Motor neuron (in vitro differentiated cells): ENCODE data around the gene DAAM2. TPM values are rescaled to one million over a fixed set of nuclear protein-coding genes. Genes with fewer than 3 reads are reported as not detected.

Source experiments
- ATAC-seq, 8 experiments: fragments of 200-7000 bp; cut with Tn5 transposase; replicated peaks in 6 of 8; 2 replicates each; pipeline ENCODE4 v1.8.0; 2021; ENCODE audit warnings: mild to moderate bottlenecking in 8 of 8, moderate library complexity in 8 of 8
- H3K27ac ChIP-seq, 2 donors: fragments of 250-450 bp; sonication (Bioruptor Pico); 2 replicates each; pipeline ENCODE4 v1.9.0; 2021; ENCODE audit warnings: antibody characterized with exemption in 2 of 2, mild to moderate bottlenecking in 2 of 2, moderate library complexity in 1 of 2
- H3K4me1 ChIP-seq, 2 donors: fragments of 250-450 bp; sonication (Bioruptor Pico); replicated peaks in 1 of 2; 2 replicates each; pipeline ENCODE4 v1.6.1; 2021; ENCODE audit warnings: antibody characterized with exemption in 2 of 2, mild to moderate bottlenecking in 2 of 2, moderate library complexity in 1 of 2
- H3K4me3 ChIP-seq, 5 donors: fragments of 250-450 bp; sonication (Bioruptor Pico); 2 replicates each; pipeline ENCODE4 v1.9.0; 2021; ENCODE audit warnings: antibody characterized with exemption in 5 of 5, mild to moderate bottlenecking in 5 of 5, moderate library complexity in 4 of 5
- WGBS, 10 experiments: fragments of 450-650 bp; shearing (Covaris generic); methylation state at CpG; one replicate each; pipeline ENCODE4 v1.0.0; 2022; 5-methylcytosine and 5-hydroxymethylcytosine counted together
- in situ Hi-C, 9 experiments: fragments of 400-800 bp; cut with MboI; loops; one replicate each; pipeline ENCODE4 v1.15.0; 2021; ENCODE audit warnings: low sequenced_read_pairs in 9 of 9, low pct_unique_long_range_greater_than_20kb in 2 of 9; ENCODE audit not compliant: unreplicated experiment in 9 of 9
- total RNA-seq, 8 experiments: library from RNA; unstranded; fragments of 300-600 nt; gene quantifications; 2 replicates each; pipeline versions ENCODE4 v1.2.3 to v1.2.4, GENCODE V29; 2022

Gene DAAM2
- total RNA-seq, 8 experiments from 2014 or later = 0.60 to 11.3 (median 2.4) TPM

GRCh38 chr6:39867592-39867991, 75.4 kb downstream of the DAAM2 start:
- 58 to 100% (median 100%) methylated on average over 1 to 3 of the region's 6 CpGs; no CpG with 5 or more reads in 5 of the 10 experiments for WGBS, 10 experiments
- H3K4me3 ChIP-seq = no peak overlapping the region
- no peak for ATAC-seq
- no peak overlapping the region for H3K27ac ChIP-seq
- no peaks in the 10 kb centered on the region for H3K4me1 ChIP-seq
- in situ Hi-C loops = no loop called here

DNA sequence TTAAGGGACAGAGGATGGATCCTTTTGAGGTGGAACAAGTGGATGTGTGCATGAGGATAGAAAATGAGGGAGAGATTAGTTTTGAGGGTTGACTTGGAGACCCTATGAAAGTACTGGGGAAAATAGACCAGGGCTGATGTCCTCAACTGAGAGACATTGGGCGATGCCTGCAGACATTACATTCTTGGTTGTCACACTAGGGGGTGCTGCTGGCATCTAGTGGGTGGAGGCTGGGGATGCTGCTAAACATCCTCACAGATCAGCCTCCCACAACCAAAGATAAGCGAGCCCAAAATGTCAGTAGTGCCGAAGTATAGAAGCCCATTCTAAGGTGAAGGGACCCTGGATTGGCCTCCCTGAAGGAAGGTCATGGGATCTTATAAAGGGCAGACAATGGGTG, 78.8 kb downstream of the DAAM2 start:
- Histone ChIP-seq H3K4me1 (no peaks in the 10 kb centered on the region), H3K4me3 (no peak overlapping the region), H3K27ac (no peak overlapping the region)
- in situ Hi-C loops = no loop called here
- no peak for ATAC-seq
- WGBS, 10 experiments = 80 to 100% (median 100%) methylated on average over 1 to 3 of the region's 3 CpGs; no CpG with 5 or more reads in 4 of the 10 experiments

- no peaks in the 10 kb centered on the region for H3K4me1 ChIP-seq
- H3K4me3 ChIP-seq = no peak overlapping the region
- ATAC-seq = no peak
- 86 to 100% (median 90%) methylated on average over 1 to 2 of the region's 3 CpGs; no CpG with 5 or more reads in 6 of the 10 experiments for WGBS, 10 experiments
- in situ Hi-C loops = no loop called here
- no peak overlapping the region for H3K27ac ChIP-seq
Measured at GRCh38 chr6:39873439-39873838, 81.3 kb downstream of the DAAM2 start.

DNA sequence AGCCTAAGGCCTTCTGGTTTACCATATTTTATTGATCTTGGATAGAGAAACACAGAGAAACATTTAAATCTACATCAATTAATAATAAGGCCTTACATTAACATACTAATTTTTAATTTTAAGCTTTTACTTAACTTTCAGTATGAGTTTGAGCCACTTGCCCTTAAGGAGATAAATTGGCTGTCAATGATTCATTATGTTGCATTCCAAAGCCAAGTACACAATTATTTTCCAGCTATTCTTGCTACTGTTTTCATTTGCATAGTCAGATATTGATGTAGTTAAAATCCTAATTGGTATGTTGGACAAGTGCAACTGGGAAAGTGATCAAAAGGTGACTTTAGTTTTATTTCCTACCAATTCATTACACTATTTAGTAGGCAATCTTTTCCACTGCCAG, 83.9 kb downstream of the DAAM2 start:
- ATAC-seq = no peak
- Histone ChIP-seq H3K27ac (no peak overlapping the region), H3K4me3 (no peak overlapping the region), H3K4me1 (no peaks in the 10 kb centered on the region)
- in situ Hi-C loops = loop anchor here in 2 of 9 experiments (25.0 kb wide), 2 partner anchors 489 to 514 kb away; no protein-coding TSS in a partner anchor

DNA sequence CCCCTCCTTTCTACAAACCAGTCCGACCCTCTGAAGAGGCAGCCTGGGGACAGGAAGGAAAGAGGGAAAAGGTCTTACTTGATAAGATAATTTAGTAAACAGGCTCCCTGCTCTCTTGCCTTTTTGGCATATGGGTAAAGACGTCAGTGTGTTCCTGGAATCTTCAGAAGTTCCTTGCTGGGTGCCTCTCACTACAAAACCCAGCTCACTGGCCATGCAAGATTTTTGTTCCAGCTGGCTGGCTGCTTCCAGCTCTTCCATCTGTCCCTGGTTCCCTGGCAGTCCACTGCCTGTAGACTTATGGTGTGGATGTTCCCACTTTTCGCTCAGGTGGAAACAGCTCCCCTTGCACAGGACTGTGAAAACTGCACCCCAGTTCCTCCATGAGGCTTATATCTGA, 84.7 kb downstream of the DAAM2 start:
- WGBS, 10 experiments = 60 to 100% (median 83%) methylated on average over 1 to 3 of the region's 3 CpGs; no CpG with 5 or more reads in 4 of the 10 experiments
- Histone ChIP-seq H3K4me1 (no peaks in the 10 kb centered on the region), H3K4me3 (no peak overlapping the region), H3K27ac (no peak overlapping the region)
- in situ Hi-C loops = loop anchor here in 2 of 9 experiments (25.0 kb wide), 2 partner anchors 490 to 515 kb away; no protein-coding TSS in a partner anchor
- ATAC-seq = no peak

DNA sequence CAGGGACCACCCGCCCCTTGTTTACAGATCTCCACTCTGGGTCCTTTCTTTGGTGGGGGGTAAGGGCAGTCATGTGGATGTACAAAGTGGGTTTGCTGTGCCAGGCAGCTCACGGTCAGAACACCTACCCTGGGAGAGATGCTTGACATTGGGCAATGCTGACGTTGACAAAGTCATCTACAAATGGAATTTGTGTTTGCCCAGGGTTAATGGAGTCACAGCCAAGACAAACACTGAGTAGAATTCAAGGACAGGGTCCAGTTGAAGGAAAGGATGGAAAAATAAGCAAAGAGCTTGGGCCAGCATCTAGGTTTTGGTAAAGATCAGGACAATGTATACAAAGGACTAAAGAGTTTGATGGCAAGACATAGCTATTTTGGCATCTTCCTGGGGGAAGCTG, 87.4 kb downstream of the DAAM2 start:
- 67 to 90% (median 83%) methylated on average over 1 to 2 of the region's 3 CpGs; no CpG with 5 or more reads in 7 of the 10 experiments for WGBS, 10 experiments
- no peak overlapping the region for H3K27ac ChIP-seq

DNA sequence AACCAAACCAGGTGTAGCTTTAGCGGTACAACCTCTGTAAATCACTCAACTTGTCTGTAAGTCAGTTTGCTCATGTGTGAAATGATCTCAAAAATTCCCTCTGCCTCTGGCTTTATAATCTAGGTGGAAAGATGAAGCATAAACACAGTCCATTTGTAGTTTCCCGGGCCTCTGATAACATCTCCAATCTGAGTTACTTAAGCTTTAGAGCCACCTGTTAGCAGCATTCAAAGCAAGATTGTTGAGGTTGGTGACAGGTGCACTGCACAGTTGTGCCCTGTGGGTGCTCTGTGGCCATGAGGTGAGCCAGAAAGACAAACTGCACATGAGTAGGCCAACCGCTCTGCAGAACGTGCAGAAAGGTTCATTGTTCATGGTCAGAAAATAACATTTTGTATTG, 88.4 kb downstream of the DAAM2 start:
- WGBS, 10 experiments = 53 to 100% (median 89%) methylated on average over 2 to 4 of the region's 4 CpGs; no CpG with 5 or more reads in 4 of the 10 experiments
- ATAC-seq = no peak
- Histone ChIP-seq H3K4me1 (no peaks in the 10 kb centered on the region), H3K27ac (no peak overlapping the region), H3K4me3 (no peak overlapping the region)
- in situ Hi-C loops = loop anchor here in 3 of 9 experiments (10.0 to 25.0 kb wide), 3 partner anchors 493 to 518 kb away; no protein-coding TSS in a partner anchor

More for the DNA sequence above, 87.4 kb downstream of the DAAM2 start:
- H3K4me1 ChIP-seq = no peaks in the 10 kb centered on the region
- no peak for ATAC-seq
- in situ Hi-C loops = loop anchor here in 2 of 9 experiments (25.0 kb wide), 2 partner anchors 492 to 517 kb away; no protein-coding TSS in a partner anchor
- H3K4me3 ChIP-seq = no peak overlapping the region

- ATAC-seq = peak in 2 of 8 experiments; percentile 47 to 49
- Histone ChIP-seq H3K4me1 (no peaks in the 10 kb centered on the region), H3K4me3 (no peak overlapping the region), H3K27ac (no peak overlapping the region)
- WGBS, 10 experiments = 11 to 100% (median 81%) methylated on average over 1 to 8 of the region's 16 CpGs; no CpG with 5 or more reads in 2 of the 10 experiments
- in situ Hi-C loops = loop anchor here in 3 of 9 experiments (10.0 to 25.0 kb wide), 3 partner anchors 495 to 520 kb away; no protein-coding TSS in a partner anchor
Measured at GRCh38 chr6:39881851-39882530, 89.8 kb downstream of the DAAM2 start.

DNA sequence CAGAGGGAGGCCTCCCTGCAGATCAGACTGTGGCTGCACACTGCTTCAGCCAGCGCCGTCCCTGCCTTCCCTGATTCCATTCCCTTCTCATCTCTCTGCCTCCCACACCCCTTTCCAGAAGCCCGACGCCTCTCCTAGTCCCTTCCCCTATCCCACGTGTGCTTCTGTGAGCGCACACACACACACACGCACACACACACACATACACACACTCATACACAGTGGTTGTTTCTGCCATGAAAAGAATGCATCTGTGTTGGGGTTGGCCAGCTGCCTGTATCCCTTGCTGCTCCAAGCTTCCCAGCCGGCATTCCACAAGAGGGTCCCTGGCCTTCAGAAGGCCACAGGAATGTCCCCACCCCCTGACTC, 90.3 kb downstream of the DAAM2 start:
- ATAC-seq = peak in 6 of 8 experiments; percentile 13 to 93 (median 64)
- H3K27ac ChIP-seq = no peak overlapping the region
- 0 to 90% methylated on average over 2 of the region's 8 CpGs; no CpG with 5 or more reads in 8 of the 10 experiments for WGBS, 10 experiments
- no peaks in the 10 kb centered on the region for H3K4me1 ChIP-seq
- H3K4me3 ChIP-seq = no peak overlapping the region
- in situ Hi-C loops = loop anchor here in 3 of 9 experiments (10.0 to 25.0 kb wide), 3 partner anchors 495 to 520 kb away; no protein-coding TSS in a partner anchor

- in situ Hi-C loops = loop anchor here in 3 of 9 experiments (10.0 to 25.0 kb wide), 3 partner anchors 497 to 522 kb away; no protein-coding TSS in a partner anchor
- Histone ChIP-seq H3K27ac (no peak overlapping the region), H3K4me3 (no peak overlapping the region), H3K4me1 (no peaks in the 10 kb centered on the region)
- ATAC-seq = no peak
- WGBS, 10 experiments = 40 to 100% (median 80%) methylated on average over 1 to 3 of the region's 5 CpGs; no CpG with 5 or more reads in 3 of the 10 experiments
Measured at GRCh38 chr6:39884696-39885095, 92.5 kb downstream of the DAAM2 start.

GRCh38 chr6:39885691-39886090, 93.5 kb downstream of the DAAM2 start:
- Histone ChIP-seq H3K4me1 (no peaks in the 10 kb centered on the region), H3K4me3 (no peak overlapping the region), H3K27ac (no peak overlapping the region)
- ATAC-seq = no peak
- 60 to 80% (median 67%) methylated on average over 1 to 5 of the region's 7 CpGs; no CpG with 5 or more reads in 6 of the 10 experiments for whole genome bisulfite sequencing, 10 experiments
- in situ Hi-C loops = loop anchor here in 3 of 9 experiments (10.0 to 25.0 kb wide), 3 partner anchors 498 to 523 kb away; no protein-coding TSS in a partner anchor

GRCh38 chr6:39886871-39887270, 94.7 kb downstream of the DAAM2 start:
- Histone ChIP-seq H3K27ac (no peak overlapping the region), H3K4me1 (no peaks in the 10 kb centered on the region), H3K4me3 (no peak overlapping the region)
- in situ Hi-C loops = loop anchor here in 3 of 9 experiments (10.0 to 25.0 kb wide), 3 partner anchors 500 to 525 kb away; no protein-coding TSS in a partner anchor
- ATAC-seq = no peak
- WGBS, 10 experiments = 43 to 100% (median 80%) methylated on average over 1 to 2 of the region's 2 CpGs; no CpG with 5 or more reads in 5 of the 10 experiments
